Neural cell (in vitro differentiated cells): ENCODE data around the gene FGF8. TPM values are rescaled to one million over a fixed set of nuclear protein-coding genes. Genes with fewer than 3 reads are reported as not detected.

Experiments used
- H2AFZ ChIP-seq: fragments of 200-600, 300-800 bp; sonication (generic), shearing (Covaris generic); 2 replicates; pipeline ENCODE4 v1.6.0; 2014; ENCODE audit warnings: low read depth, mild to moderate bottlenecking, antibody characterized with exemption, low read length, moderate library complexity
- H3F3A ChIP-seq: fragments of 200-600 bp; shearing (Covaris generic); 2 replicates; pipeline ENCODE4 v1.6.1; 2016; ENCODE audit warnings: mild to moderate bottlenecking, moderate library complexity, mixed read lengths, antibody characterized with exemption, low read length; ENCODE audit not compliant: insufficient read depth, poor library complexity, severe bottlenecking
- H3K27ac ChIP-seq: fragments of 200-600, 300-800 bp; sonication (generic), shearing (Covaris generic); 2 replicates; pipeline ENCODE4 v1.5.1; 2014; ENCODE audit warnings: mild to moderate bottlenecking, low read length, moderate library complexity
- H3K27me3 ChIP-seq: fragments of 300-800, 200-600 bp; sonication (generic), shearing (Covaris generic); 2 replicates; pipeline ENCODE4 v1.6.0; 2014; ENCODE audit warnings: mild to moderate bottlenecking, low read depth, low read length, moderate library complexity; ENCODE audit not compliant: insufficient read depth
- H3K36me3 ChIP-seq: fragments of 300-800, 200-600 bp; sonication (generic), shearing (Covaris generic); 2 replicates; pipeline ENCODE4 v1.5.1; 2014; ENCODE audit warnings: mild to moderate bottlenecking, antibody characterized with exemption, low read length, moderate library complexity; ENCODE audit not compliant: insufficient read depth
- H3K4me2 ChIP-seq: fragments of 300-800, 200-600 bp; sonication (generic), shearing (Covaris generic); 2 replicates; pipeline ENCODE4 v1.6.0; 2014; ENCODE audit warnings: mild to moderate bottlenecking, low read length
- H3K4me3 ChIP-seq: fragments of 300-800, 200-600 bp; sonication (generic), shearing (Covaris generic); 2 replicates; pipeline ENCODE4 v1.5.1; 2014; ENCODE audit warnings: mild to moderate bottlenecking, low read length, moderate library complexity
- H3K79me2 ChIP-seq: fragments of 200-600 bp; shearing (Covaris generic); replicated peaks from 2 replicates; pipeline ENCODE4 v1.6.0; 2014; ENCODE audit warnings: mild to moderate bottlenecking, low read length, moderate library complexity; ENCODE audit not compliant: insufficient read depth
- H3K9ac ChIP-seq: fragments of 300-800, 200-600 bp; sonication (generic), shearing (Covaris generic); 2 replicates; pipeline ENCODE4 v1.6.1; 2016; ENCODE audit warnings: mild to moderate bottlenecking, low read length, mixed read lengths
- H3K9me2 ChIP-seq: fragments of 200-600 bp; shearing (Covaris generic); 2 replicates; pipeline ENCODE4 v1.6.1; 2016; ENCODE audit warnings: mild to moderate bottlenecking, low read length, mixed read lengths; ENCODE audit not compliant: insufficient read depth
- H3K9me3 ChIP-seq: fragments of 200-600, 300-800 bp; sonication (generic), shearing (Covaris generic); 2 replicates; pipeline ENCODE4 v1.6.1; 2016; ENCODE audit warnings: mild to moderate bottlenecking, mixed run types, low read length, moderate library complexity, mixed read lengths
- H4K20me1 ChIP-seq: fragments of 200-600 bp; shearing (Covaris generic); 2 replicates; pipeline ENCODE4 v1.6.1; 2016; ENCODE audit warnings: mild to moderate bottlenecking, mixed run types; ENCODE audit not compliant: insufficient read depth
- CTCF ChIP-seq: fragments of 450-650 bp; IDR thresholded peaks from 2 replicates; pipeline ENCODE4 v1.5.1; 2014; ENCODE audit warnings: antibody characterized with exemption, mild to moderate bottlenecking, moderate library complexity; ENCODE audit not compliant: poor library complexity, severe bottlenecking
- EP300 ChIP-seq: fragments of 450-650 bp; conservative IDR thresholded peaks from 2 replicates; pipeline ENCODE4 v1.6.1; 2014; ENCODE audit warnings: antibody characterized with exemption, mild to moderate bottlenecking, moderate library complexity; ENCODE audit not compliant: poor library complexity, severe bottlenecking
- EZH2 ChIP-seq: fragments of 200-600, 300-800 bp; shearing (Covaris generic), sonication (generic); IDR thresholded peaks from 2 replicates; pipeline ENCODE4 v1.6.1; 2014; ENCODE audit warnings: antibody characterized with exemption, low read length, borderline replicate concordance, mild to moderate bottlenecking; ENCODE audit not compliant: insufficient read depth, poor library complexity, severe bottlenecking
- MXI1 ChIP-seq: fragments of 450-650 bp; conservative IDR thresholded peaks from 2 replicates; pipeline ENCODE4 v1.6.1; 2014; ENCODE audit warnings: antibody characterized with exemption, mild to moderate bottlenecking; ENCODE audit not compliant: poor library complexity, severe bottlenecking
- POLR2AphosphoS5 ChIP-seq: IDR thresholded peaks from 2 replicates; pipeline ENCODE4 v1.6.1; 2012
- RAD21 ChIP-seq: fragments of 450-650 bp; conservative IDR thresholded peaks from 2 replicates; pipeline ENCODE4 v1.6.1; 2014; ENCODE audit warnings: antibody characterized with exemption, mild to moderate bottlenecking, moderate library complexity
- REST ChIP-seq: IDR thresholded peaks from 2 replicates; pipeline ENCODE4 v1.6.1; 2012; ENCODE audit warnings: borderline replicate concordance
- SMC3 ChIP-seq: fragments of 450-650 bp; conservative IDR thresholded peaks from 2 replicates; pipeline ENCODE4 v1.6.1; 2014; ENCODE audit warnings: antibody characterized with exemption, mild to moderate bottlenecking, moderate library complexity; ENCODE audit not compliant: poor library complexity
- TAF1 ChIP-seq: IDR thresholded peaks from 2 replicates; pipeline ENCODE4 v1.6.1; 2012; ENCODE audit warnings: low read depth
- polyA plus RNA-seq: library from polyadenylated mRNA; depleted of rRNA; stranded (reverse); fragments of >200 nt; gene quantifications from 2 replicates; pipeline ENCODE4 v1.2.3, GENCODE V29; 2014

Gene FGF8
- polyA plus RNA-seq, 1 donor from 2014 or later, result 6.0 TPM

- no peak overlapping the region for H3K27ac ChIP-seq
- H2AFZ ChIP-seq, result no peak overlapping the region
- H3K9me3 ChIP-seq, result no peaks in the 10 kb centered on the region
- no peaks in the 10 kb centered on the region for H3F3A ChIP-seq
- no peak overlapping the region for H3K4me2 ChIP-seq
- no peak overlapping the region for H3K4me3 ChIP-seq
- no peaks in the 10 kb centered on the region for H3K36me3 ChIP-seq
- H3K79me2 ChIP-seq, result no peaks in the 10 kb centered on the region
- H4K20me1 ChIP-seq, result no peaks in the 10 kb centered on the region
- no peak for TF ChIP-seq EZH2
- no peak for TF ChIP-seq EP300
- TF ChIP-seq SMC3, result no peak
- no peak for TF ChIP-seq MXI1
- no peak for TF ChIP-seq RAD21
- TF ChIP-seq CTCF, result no peak
- no peak for TF ChIP-seq POLR2AphosphoS5
- TF ChIP-seq REST, result no peak
- TF ChIP-seq TAF1, result no peak
- H3K27me3 ChIP-seq, result peaks cover 33% of the 10 kb centered on the region
- H3K9ac ChIP-seq, result no peak overlapping the region
- no peaks in the 10 kb centered on the region for H3K9me2 ChIP-seq
These were observed 6.3 kb downstream of the FGF8 start for GRCh38 chr10:101769541-101770180.

GRCh38 chr10:101768791-101769170, 7.1 kb downstream of the FGF8 start:
- H3K9me2 ChIP-seq, result no peaks in the 10 kb centered on the region
- no peaks in the 10 kb centered on the region for H3K36me3 ChIP-seq
- no peaks in the 10 kb centered on the region for H4K20me1 ChIP-seq
- no peaks in the 10 kb centered on the region for H3K9me3 ChIP-seq
- no peak overlapping the region for H3K4me3 ChIP-seq
- H3K4me2 ChIP-seq, result no peak overlapping the region
- no peak overlapping the region for H3K27ac ChIP-seq
- H3F3A ChIP-seq, result no peaks in the 10 kb centered on the region
- H2AFZ ChIP-seq, result no peak overlapping the region
- H3K9ac ChIP-seq, result no peak overlapping the region
- H3K79me2 ChIP-seq, result no peaks in the 10 kb centered on the region
- TF ChIP-seq EZH2 (no peak), POLR2AphosphoS5 (no peak), RAD21 (no peak), MXI1 (no peak), REST (no peak), CTCF (no peak), EP300 (no peak), SMC3 (no peak), TAF1 (no peak)
- H3K27me3 ChIP-seq, result peaks cover 24% of the 10 kb centered on the region
